ENCODE measurements around the gene PRIM2.
A peak's percentile ranks its signal among the peaks of the same experiment; 100 is the strongest.

Gene PRIM2

GRCh38 chr6:57316581-57317059, 810 bp upstream of the PRIM2 start:
- peaks cover 7% of the 10 kb centered on the region; the same call in 1 of the 2 replicates for H3K4me1 ChIP-seq (ENCODE audit: control insufficient read depth, insufficient read depth, low read length)
- peak overlapping the region; percentile 80 for H3K4me3 ChIP-seq (ENCODE audit: low read depth, low read length)
- ChIA-PET POLR2A (interaction anchor here (0.9 to 1.3 kb wide), 2 partner anchors 49 to 95 kb away, joined by 3 read pairs; partner anchors contain the start of gene RAB23), CTCF (interaction anchor here (0.6 to 4.7 kb wide), 68 partner anchors 9 to 1002 kb away, joined by 3 to 83 read pairs (median 4); partner anchors contain the start of genes BAG2, BEND6, RAB23 and ZNF451)
- no peaks in the 10 kb centered on the region for H3K9me3 ChIP-seq (ENCODE audit: control insufficient read depth, insufficient read depth, low read depth, low read length)
- H3K27ac ChIP-seq (ENCODE audit: extremely low read depth, low read depth, low read length), result peak overlapping the region; percentile 43; the same call in 1 of the 2 replicates
- H3K36me3 ChIP-seq (ENCODE audit: control insufficient read depth in 2 of 2, insufficient read depth in 1 of 2, low read length in 2 of 2), result peaks cover 18 to 32% of the 10 kb centered on the region in 2 experiments
- TF ChIP-seq ZXDB (tag by site-specific recombination; IDR thresholded peaks at IDR 0.05) (peak; percentile 40; the same call in 1 of the 2 replicates), ZNF2 (tag by site-specific recombination; IDR thresholded peaks at IDR 0.05) (peak; percentile 55; the same call in 1 of the 2 replicates), ZNF175 (tag by site-specific recombination; IDR thresholded peaks at IDR 0.05) (no peak), ZNF830 (tag by site-specific recombination; IDR thresholded peaks at IDR 0.05; ENCODE audit: low read depth) (no peak), ZFP37 (tag by site-specific recombination; IDR thresholded peaks at IDR 0.05) (peak; percentile 62; the same call in 1 of the 2 replicates), ZNF692 (tag by site-specific recombination; IDR thresholded peaks at IDR 0.05) (peak; percentile 29; the same call in 1 of the 2 replicates), SCRT1 (tag by site-specific recombination; IDR thresholded peaks at IDR 0.05; ENCODE audit: borderline replicate concordance) (no peak), ZNF777 (tag by site-specific recombination; IDR thresholded peaks at IDR 0.05; ENCODE audit: borderline replicate concordance) (0 out of 2 replicates have a peak, but pooled peaks have one; percentile 11), ZNF600 (tag by site-specific recombination; IDR thresholded peaks at IDR 0.05) (peak; percentile 57), SP7 (tag by site-specific recombination; IDR thresholded peaks at IDR 0.05) (peak; percentile 37; the same call in 1 of the 2 replicates), ZNF140 (tag by site-specific recombination; IDR thresholded peaks at IDR 0.05) (no peak), ZNF521 (tag by site-specific recombination; IDR thresholded peaks at IDR 0.05) (no peak), ZNF394 (tag by site-specific recombination; IDR thresholded peaks at IDR 0.05; ENCODE audit: borderline replicate concordance) (peak; percentile 43), ZNF248 (tag by site-specific recombination; IDR thresholded peaks at IDR 0.05) (no peak), ZNF280D (tag by site-specific recombination; IDR thresholded peaks at IDR 0.05) (no peak), ZNF501 (tag by site-specific recombination; IDR thresholded peaks at IDR 0.05) (no peak; the same call in none of the 2 replicates), ZBTB8A (tag by site-specific recombination; IDR thresholded peaks at IDR 0.05) (peak; percentile 30; the same call in 1 of the 2 replicates), ZBTB20 (tag by site-specific recombination; IDR thresholded peaks at IDR 0.05) (peak; percentile 45; the same call in 1 of the 2 replicates)
- TF ChIP-seq, protein P1, sequence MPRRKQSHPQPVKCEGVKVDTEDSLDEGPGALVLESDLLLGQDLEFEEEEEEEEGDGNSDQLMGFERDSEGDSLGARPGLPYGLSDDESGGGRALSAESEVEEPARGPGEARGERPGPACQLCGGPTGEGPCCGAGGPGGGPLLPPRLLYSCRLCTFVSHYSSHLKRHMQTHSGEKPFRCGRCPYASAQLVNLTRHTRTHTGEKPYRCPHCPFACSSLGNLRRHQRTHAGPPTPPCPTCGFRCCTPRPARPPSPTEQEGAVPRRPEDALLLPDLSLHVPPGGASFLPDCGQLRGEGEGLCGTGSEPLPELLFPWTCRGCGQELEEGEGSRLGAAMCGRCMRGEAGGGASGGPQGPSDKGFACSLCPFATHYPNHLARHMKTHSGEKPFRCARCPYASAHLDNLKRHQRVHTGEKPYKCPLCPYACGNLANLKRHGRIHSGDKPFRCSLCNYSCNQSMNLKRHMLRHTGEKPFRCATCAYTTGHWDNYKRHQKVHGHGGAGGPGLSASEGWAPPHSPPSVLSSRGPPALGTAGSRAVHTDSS (tag by site-specific recombination; IDR thresholded peaks at IDR 0.05), result peak; percentile 5; the same call in 1 of the 2 replicates
- TF ChIP-seq, protein P2, sequence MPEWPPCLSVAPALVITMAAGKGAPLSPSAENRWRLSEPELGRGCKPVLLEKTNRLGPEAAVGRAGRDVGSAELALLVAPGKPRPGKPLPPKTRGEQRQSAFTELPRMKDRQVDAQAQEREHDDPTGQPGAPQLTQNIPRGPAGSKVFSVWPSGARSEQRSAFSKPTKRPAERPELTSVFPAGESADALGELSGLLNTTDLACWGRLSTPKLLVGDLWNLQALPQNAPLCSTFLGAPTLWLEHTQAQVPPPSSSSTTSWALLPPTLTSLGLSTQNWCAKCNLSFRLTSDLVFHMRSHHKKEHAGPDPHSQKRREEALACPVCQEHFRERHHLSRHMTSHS (tag by site-specific recombination; IDR thresholded peaks at IDR 0.05), result no peak
- TF ChIP-seq, protein P3, sequence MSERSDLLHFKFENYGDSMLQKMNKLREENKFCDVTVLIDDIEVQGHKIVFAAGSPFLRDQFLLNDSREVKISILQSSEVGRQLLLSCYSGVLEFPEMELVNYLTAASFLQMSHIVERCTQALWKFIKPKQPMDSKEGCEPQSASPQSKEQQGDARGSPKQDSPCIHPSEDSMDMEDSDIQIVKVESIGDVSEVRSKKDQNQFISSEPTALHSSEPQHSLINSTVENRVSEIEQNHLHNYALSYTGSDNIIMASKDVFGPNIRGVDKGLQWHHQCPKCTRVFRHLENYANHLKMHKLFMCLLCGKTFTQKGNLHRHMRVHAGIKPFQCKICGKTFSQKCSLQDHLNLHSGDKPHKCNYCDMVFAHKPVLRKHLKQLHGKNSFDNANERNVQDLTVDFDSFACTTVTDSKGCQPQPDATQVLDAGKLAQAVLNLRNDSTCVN (tag by site-specific recombination; optimal IDR thresholded peaks at IDR 0.05), result peak; percentile 19
- TF ChIP-seq, protein P4, sequence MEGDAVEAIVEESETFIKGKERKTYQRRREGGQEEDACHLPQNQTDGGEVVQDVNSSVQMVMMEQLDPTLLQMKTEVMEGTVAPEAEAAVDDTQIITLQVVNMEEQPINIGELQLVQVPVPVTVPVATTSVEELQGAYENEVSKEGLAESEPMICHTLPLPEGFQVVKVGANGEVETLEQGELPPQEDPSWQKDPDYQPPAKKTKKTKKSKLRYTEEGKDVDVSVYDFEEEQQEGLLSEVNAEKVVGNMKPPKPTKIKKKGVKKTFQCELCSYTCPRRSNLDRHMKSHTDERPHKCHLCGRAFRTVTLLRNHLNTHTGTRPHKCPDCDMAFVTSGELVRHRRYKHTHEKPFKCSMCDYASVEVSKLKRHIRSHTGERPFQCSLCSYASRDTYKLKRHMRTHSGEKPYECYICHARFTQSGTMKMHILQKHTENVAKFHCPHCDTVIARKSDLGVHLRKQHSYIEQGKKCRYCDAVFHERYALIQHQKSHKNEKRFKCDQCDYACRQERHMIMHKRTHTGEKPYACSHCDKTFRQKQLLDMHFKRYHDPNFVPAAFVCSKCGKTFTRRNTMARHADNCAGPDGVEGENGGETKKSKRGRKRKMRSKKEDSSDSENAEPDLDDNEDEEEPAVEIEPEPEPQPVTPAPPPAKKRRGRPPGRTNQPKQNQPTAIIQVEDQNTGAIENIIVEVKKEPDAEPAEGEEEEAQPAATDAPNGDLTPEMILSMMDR (tag by site-specific recombination; IDR thresholded peaks at IDR 0.05), result peak; percentile 84
- TF ChIP-seq, protein P5, sequence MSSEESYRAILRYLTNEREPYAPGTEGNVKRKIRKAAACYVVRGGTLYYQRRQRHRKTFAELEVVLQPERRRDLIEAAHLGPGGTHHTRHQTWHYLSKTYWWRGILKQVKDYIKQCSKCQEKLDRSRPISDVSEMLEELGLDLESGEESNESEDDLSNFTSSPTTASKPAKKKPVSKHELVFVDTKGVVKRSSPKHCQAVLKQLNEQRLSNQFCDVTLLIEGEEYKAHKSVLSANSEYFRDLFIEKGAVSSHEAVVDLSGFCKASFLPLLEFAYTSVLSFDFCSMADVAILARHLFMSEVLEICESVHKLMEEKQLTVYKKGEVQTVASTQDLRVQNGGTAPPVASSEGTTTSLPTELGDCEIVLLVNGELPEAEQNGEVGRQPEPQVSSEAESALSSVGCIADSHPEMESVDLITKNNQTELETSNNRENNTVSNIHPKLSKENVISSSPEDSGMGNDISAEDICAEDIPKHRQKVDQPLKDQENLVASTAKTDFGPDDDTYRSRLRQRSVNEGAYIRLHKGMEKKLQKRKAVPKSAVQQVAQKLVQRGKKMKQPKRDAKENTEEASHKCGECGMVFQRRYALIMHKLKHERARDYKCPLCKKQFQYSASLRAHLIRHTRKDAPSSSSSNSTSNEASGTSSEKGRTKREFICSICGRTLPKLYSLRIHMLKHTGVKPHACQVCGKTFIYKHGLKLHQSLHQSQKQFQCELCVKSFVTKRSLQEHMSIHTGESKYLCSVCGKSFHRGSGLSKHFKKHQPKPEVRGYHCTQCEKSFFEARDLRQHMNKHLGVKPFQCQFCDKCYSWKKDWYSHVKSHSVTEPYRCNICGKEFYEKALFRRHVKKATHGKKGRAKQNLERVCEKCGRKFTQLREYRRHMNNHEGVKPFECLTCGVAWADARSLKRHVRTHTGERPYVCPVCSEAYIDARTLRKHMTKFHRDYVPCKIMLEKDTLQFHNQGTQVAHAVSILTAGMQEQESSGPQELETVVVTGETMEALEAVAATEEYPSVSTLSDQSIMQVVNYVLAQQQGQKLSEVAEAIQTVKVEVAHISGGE (tag by site-specific recombination; conservative IDR thresholded peaks at IDR 0.05; ENCODE audit: low read depth), result peak; percentile 94

All from HEK293 (cell line).